CD1c-positive myeloid dendritic cell (primary cell): ENCODE measurements around the gene DOCK1.
A peak's percentile ranks its signal among the peaks of the same experiment; 100 is the strongest.

ENCODE experiments used
- DNase-seq: peaks from one replicate; pipeline ENCODE4 v3.0.0-alpha.2; 2016; ENCODE audit errors: extremely low spot score

Gene DOCK1

DNA sequence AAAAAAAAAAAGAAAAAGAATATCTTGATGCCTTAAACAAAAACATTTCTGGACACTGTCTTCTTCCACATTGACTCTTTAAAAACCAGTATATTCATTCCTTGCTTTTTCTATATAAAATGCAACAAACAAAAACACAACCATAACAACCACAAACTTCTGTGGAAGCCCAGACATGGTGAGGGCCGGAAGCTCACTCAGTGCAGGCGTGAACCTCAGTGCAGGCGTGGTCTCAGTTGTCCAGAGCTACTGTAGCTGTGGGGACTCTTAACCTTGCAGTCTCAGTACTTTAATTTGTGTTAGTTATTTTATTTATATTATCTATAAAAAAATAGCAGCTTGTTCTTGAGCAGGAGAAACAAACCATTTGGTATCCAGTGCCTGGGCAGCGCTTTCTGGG lies 131.8 kb downstream of the DOCK1 start:
- no peak for DNase-seq

- no peak for DNase-seq
Measured at GRCh38 chr10:127039435-127039834, 134.2 kb downstream of the DOCK1 start.

DNA sequence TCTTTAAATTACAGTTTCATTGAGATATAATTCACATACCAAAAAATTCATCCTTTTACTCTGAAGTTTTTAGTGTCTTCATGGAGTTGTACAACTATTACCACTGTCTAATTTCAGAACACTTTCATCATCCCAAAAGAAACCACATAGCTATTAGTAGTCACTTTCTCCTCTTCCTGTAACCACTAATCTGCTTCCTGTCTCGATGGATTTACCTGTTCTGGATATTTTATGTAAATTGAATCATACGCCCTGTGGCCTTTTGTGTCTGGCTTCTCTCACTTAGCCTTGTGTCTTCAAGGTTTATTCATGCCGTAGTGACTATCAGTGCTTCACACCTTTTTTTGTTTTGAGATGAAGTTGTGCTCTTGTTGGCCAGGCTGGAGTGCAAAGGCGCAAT lies 135.5 kb downstream of the DOCK1 start:
- no peak for DNase-seq

- DNase-seq = no peak
Measured at GRCh38 chr10:127041552-127041951, 136.3 kb downstream of the DOCK1 start.

GRCh38 chr10:127043301-127043700 lies 138.1 kb downstream of the DOCK1 start:
- DNase-seq = no peak

DNA sequence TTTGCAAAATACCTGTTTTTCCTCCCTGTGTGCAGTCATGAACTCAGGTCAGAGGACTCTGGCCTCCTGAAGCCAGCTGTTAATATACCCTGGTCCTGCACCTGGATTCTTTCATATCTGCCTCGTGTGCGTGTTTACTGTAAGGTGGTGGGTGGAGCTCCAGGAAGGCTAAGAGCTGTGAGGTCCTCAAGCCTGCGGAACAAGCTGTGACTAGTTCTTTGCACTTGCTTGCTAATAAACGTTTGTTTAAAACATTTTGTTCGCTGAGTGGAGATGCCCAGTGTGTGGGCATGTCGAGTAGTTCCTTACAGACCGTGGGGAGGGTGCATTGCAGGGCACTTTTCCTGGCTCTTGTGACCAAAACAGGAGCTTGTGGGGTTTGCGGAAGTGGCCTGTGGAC lies 139.0 kb downstream of the DOCK1 start:
- DNase-seq = no peak

DNA sequence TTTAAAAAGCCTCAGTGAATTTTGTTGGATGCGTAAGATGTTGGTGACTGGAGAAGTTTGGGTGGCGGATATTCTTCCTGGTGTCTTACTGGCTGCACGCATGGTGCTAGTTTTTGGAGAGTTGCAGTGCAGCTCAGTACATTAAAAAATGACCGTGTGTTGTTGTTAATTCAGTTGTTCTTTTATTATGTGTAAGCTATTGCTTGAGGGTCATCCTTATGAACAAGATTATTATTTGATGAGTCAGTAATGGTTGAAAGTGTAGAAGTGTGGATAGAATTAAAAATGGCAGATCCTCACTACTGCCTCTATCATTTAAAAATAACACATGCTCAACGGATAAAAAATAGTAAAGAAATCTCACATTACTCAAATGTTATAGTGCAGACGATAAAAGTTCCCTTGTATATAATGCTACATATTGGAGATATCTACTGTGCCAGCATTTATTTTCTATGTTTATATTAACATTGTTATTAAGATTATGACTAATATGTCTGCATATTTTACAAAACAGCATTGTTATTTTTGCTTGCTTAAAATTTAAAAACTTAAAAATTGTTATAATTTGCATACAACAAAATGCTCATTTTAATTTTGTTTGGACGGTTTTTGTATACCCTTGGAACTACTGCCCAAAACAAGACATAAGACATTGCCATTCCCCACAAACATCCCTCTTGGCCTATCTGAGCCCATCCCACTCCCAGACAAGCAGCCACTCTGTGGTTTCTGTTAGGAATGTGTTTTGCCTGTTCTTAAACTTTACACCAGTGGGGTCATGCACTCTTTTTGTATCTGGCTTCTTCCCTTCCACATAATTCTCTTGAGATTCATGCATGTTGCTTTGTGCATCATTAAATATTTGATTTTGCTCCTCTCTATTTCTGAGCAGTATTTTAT lies 142.0 kb downstream of the DOCK1 start:
- no peak for DNase-seq

GRCh38 chr10:127047878-127048238 lies 142.6 kb downstream of the DOCK1 start:
- no peak for DNase-seq

DNA sequence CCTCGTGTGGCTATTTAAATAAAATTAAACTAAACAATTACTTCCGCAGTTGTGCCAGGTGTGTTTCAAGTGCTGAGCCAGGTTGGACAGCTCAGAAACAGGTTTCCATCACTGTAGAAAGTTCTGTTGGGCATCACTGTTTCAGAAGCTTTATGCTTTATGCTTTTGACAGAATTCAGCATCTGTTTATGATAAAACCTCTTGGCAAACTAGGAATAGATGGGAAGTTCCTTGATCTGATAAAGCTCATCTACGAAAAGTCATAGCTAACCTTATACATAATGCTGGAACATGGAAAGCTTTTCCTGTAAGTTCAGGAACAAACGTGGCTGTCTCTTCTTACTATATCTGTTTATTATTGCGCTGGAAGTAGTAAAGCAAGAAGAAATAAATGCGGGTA lies 143.4 kb downstream of the DOCK1 start:
- no peak for DNase-seq

- DNase-seq = no peak
Measured at GRCh38 chr10:127052001-127052400, 146.8 kb downstream of the DOCK1 start.

GRCh38 chr10:127055263-127055662 lies 150.0 kb downstream of the DOCK1 start:
- no peak for DNase-seq

- no peak for DNase-seq
Measured at GRCh38 chr10:127059314-127059713, 154.1 kb downstream of the DOCK1 start.

GRCh38 chr10:127063762-127064161 lies 158.5 kb downstream of the DOCK1 start:
- no peak for DNase-seq

GRCh38 chr10:127064474-127064873 lies 159.2 kb downstream of the DOCK1 start:
- no peak for DNase-seq

DNA sequence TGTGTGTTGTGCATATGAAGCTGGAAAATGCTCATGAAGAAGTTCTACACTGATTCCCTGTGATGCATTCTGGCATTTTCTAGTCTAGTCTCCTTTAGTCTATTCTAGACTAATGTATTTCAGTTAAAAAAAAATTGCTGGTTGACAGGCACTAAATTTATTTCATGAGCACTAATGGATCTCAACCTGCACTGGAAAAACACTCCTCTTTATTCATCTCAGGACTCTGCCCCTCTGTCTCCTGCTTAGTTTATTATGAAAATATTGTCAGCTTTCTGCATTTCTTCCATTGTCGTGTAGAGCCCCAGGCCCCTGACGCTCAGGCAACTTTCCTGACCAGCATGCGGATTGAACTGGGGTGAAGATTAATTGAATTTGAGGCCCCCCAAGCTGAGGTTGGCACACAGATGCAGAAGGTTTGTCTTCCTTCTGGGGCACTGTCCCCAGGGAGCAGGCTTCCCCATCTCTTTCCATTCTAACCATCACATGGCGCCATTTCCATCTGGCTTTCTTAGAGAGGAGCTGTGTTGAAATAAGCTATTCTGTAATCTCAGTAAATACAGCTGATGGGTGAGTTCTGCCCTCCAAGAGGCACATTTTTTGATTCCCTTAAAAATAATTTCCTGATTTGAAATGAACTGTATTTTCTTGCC lies 162.4 kb downstream of the DOCK1 start:
- no peak for DNase-seq

DNA sequence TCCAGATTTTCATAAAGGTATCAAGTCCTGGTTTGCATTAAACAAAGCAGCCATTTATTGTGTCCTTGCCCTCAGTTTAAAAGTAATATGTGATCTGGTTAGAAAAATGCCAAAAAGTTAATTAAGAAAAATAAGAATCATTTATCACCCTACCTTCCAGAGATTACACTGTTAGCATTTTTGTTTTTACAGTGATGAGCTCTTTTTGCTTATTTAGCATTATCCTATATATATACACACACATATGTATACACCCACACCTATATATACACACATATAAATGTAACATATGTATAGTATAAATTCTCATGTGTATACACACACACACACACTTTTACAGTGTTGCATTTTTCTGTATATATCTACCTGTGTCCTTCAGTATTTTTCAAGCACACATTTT lies 163.3 kb downstream of the DOCK1 start:
- DNase-seq = no peak

- DNase-seq = no peak
Measured at GRCh38 chr10:127069436-127069835, 164.2 kb downstream of the DOCK1 start.

GRCh38 chr10:127071126-127071525 lies 165.9 kb downstream of the DOCK1 start:
- no peak for DNase-seq

- no peak for DNase-seq
Measured at GRCh38 chr10:127073666-127074065, 168.4 kb downstream of the DOCK1 start.

DNA sequence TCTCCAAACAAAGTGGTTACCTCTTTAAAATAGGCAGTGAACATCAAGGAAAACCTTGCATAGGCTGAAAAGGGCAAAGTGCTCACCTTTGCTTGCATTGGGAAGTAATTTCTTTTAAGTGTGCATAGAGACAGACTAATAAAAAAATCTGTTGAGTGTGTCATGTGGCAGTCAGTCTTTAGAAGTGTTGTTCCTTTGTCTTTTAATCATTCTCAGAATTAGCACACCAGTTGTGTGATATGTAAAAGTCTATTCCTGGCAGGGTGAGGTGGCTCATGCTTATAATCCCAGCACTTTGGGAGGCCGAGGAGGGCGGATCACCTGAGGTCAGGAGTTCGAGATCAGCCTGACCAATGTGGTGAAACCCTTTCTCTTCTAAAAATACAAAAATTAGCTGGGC lies 174.2 kb downstream of the DOCK1 start:
- no peak for DNase-seq

GRCh38 chr10:127080317-127080716 lies 175.1 kb downstream of the DOCK1 start:
- no peak for DNase-seq

- DNase-seq = peak; percentile 19
Measured at GRCh38 chr10:127081851-127082345, 176.7 kb downstream of the DOCK1 start.

- no peak for DNase-seq
Measured at GRCh38 chr10:127082651-127083050, 177.4 kb downstream of the DOCK1 start.
